Esophagus squamous epithelium (tissue), 4 donors: ENCODE results near the gene PRKX.
"Not testable (repeated sequence)": the region's sequence is repeated elsewhere in the genome, so short reads cannot be mapped to it uniquely, and the experiment has no call there.

Source experiments
- CTCF ChIP-seq, 6 experiments: fragments of 450-650 bp in 4 of 6; fragments of 200-600 bp in 2 of 6; sonication (generic) in 2 of 6; IDR thresholded peaks; one replicate each; pipeline ENCODE4 v1.5.1; 2016 to 2019; ENCODE audit warnings: antibody characterized with exemption in 6 of 6, mild to moderate bottlenecking in 4 of 6, moderate library complexity in 4 of 6
- POLR2A ChIP-seq, 4 donors: fragments of 450-650 bp; IDR thresholded peaks; one replicate each; pipeline ENCODE4 v1.6.1; 2017; ENCODE audit warnings: antibody characterized with exemption in 4 of 4, mild to moderate bottlenecking in 4 of 4, moderate library complexity in 3 of 4

GRCh38 chrX:3702095-3702494 lies 11.4 kb downstream of the PRKX start:
- TF ChIP-seq CTCF, POLR2A (IDR thresholded peaks at IDR 0.05): not testable (repeated sequence)
